SU-DHL-6 (cell line): ENCODE data around the gene DHDDS.
A peak's percentile ranks its signal among the peaks of the same experiment; 100 is the strongest.
"Not testable (repeated sequence)": the region's sequence is repeated elsewhere in the genome, so short reads cannot be mapped to it uniquely, and the experiment has no call there.

Source experiments
- H2AFZ ChIP-seq: fragments of 200-600 bp; sonication (generic); 2 replicates; pipeline ENCODE4 v1.6.1; 2014; ENCODE audit warnings: low read depth, mild to moderate bottlenecking, moderate library complexity, mixed read lengths, antibody characterized with exemption, low read length; ENCODE audit not compliant: severe bottlenecking
- H3F3A ChIP-seq: fragments of 200-600 bp; shearing (Covaris generic); 2 replicates; pipeline ENCODE4 v1.6.0; 2016; ENCODE audit warnings: antibody characterized with exemption, mild to moderate bottlenecking; ENCODE audit not compliant: insufficient read depth
- H3K27ac ChIP-seq: fragments of 200-600 bp; sonication (generic); 2 replicates; pipeline ENCODE4 v1.5.1; 2016; ENCODE audit warnings: low read depth, mild to moderate bottlenecking, low read length, moderate library complexity, mixed read lengths
- H3K27me3 ChIP-seq: fragments of 200-600 bp; sonication (generic), shearing (Covaris generic); 2 replicates; pipeline ENCODE4 v1.6.0; 2014; ENCODE audit warnings: mild to moderate bottlenecking, low read length
- H3K36me3 ChIP-seq: fragments of 200-600 bp; sonication (generic); 2 replicates; pipeline ENCODE4 v1.6.1; 2014; ENCODE audit warnings: mild to moderate bottlenecking, low read length, mixed read lengths
- H3K4me2 ChIP-seq: fragments of 300-600, 200-600 bp; shearing (Covaris generic), sonication (generic); 2 replicates; pipeline ENCODE4 v1.6.0; 2014; ENCODE audit warnings: low read length, low read depth, mild to moderate bottlenecking; ENCODE audit not compliant: poor library complexity, severe bottlenecking
- H3K4me3 ChIP-seq: fragments of 200-600 bp; sonication (generic); 2 replicates; pipeline ENCODE4 v1.5.1; 2014; ENCODE audit warnings: antibody characterized with exemption, low read length, mild to moderate bottlenecking, mixed read lengths; ENCODE audit not compliant: insufficient read depth, poor library complexity, severe bottlenecking
- H3K79me2 ChIP-seq: fragments of 200-600 bp; sonication (generic); 2 replicates; pipeline ENCODE4 v1.6.1; 2014; ENCODE audit warnings: mild to moderate bottlenecking, low read length, moderate library complexity; ENCODE audit not compliant: insufficient read depth
- H3K9ac ChIP-seq: fragments of 200-600 bp; sonication (generic); 2 replicates; pipeline ENCODE4 v1.7.0; 2014; ENCODE audit warnings: mild to moderate bottlenecking, low read length
- H3K9me2 ChIP-seq: fragments of 200-600 bp; sonication (generic); replicated peaks from 2 replicates; pipeline ENCODE4 v1.6.1; 2014; ENCODE audit warnings: low read length; ENCODE audit not compliant: insufficient read depth
- H3K9me3 ChIP-seq: fragments of 200-600 bp; sonication (generic); 2 replicates; pipeline ENCODE4 v1.6.1; 2014; ENCODE audit warnings: low read length, mixed read lengths; ENCODE audit not compliant: insufficient read depth
- H4K20me1 ChIP-seq: fragments of 200-600 bp; sonication (generic); 2 replicates; pipeline ENCODE4 v1.6.1; 2014; ENCODE audit warnings: low read depth, mild to moderate bottlenecking, antibody characterized with exemption, low read length, moderate library complexity, mixed read lengths
- CTCF ChIP-seq: fragments of 200-600 bp; sonication (generic); IDR thresholded peaks from one replicate; pipeline ENCODE4 v1.5.1; 2017; ENCODE audit warnings: antibody characterized with exemption, mild to moderate bottlenecking, low read length, moderate library complexity; ENCODE audit not compliant: insufficient read depth, poor library complexity, severe bottlenecking
- EZH2phosphoT487 ChIP-seq: fragments of 200-600 bp; sonication (generic), shearing (Covaris generic); conservative IDR thresholded peaks from 2 replicates; pipeline ENCODE4 v1.6.1; 2018; ENCODE audit warnings: mild to moderate bottlenecking, antibody characterized with exemption, low read length, moderate library complexity, mixed read lengths

DHDDS gene, protein sequence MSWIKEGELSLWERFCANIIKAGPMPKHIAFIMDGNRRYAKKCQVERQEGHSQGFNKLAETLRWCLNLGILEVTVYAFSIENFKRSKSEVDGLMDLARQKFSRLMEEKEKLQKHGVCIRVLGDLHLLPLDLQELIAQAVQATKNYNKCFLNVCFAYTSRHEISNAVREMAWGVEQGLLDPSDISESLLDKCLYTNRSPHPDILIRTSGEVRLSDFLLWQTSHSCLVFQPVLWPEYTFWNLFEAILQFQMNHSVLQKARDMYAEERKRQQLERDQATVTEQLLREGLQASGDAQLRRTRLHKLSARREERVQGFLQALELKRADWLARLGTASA

GRCh38 chr1:26431979-26432695 lies at the start of gene DHDDS:
Gene DHDDS, plus strand, starts transcription at chr1:26432321. Its CDS starts 625 bp downstream, at chr1:26432946.
- no peaks in the 10 kb centered on the region for H3K27me3 ChIP-seq
- H3K79me2 ChIP-seq = peaks cover 12% of the 10 kb centered on the region; the same call in 1 of the 2 replicates
- peaks cover 11% of the 10 kb centered on the region for H3F3A ChIP-seq
- no peak within 1 kb of the TSS; the same call in 1 of the 2 replicates for H3K27ac ChIP-seq
- H3K4me2 ChIP-seq = peak within 1 kb of the TSS; percentile 90
- H2AFZ ChIP-seq = peak within 1 kb of the TSS; percentile 60
- H3K9me3 ChIP-seq = no peaks in the 10 kb centered on the region
- H3K36me3 ChIP-seq = no peaks in the 10 kb centered on the region
- H3K9ac ChIP-seq = peak within 1 kb of the TSS; percentile 73
- no peaks in the 10 kb centered on the region for H3K9me2 ChIP-seq
- no peak for TF ChIP-seq CTCF
- TF ChIP-seq EZH2phosphoT487 = no peak
- no peaks in the 10 kb centered on the region for H4K20me1 ChIP-seq
- peak within 1 kb of the TSS; percentile 88 for H3K4me3 ChIP-seq

- H3K9me3 ChIP-seq = no peaks in the 10 kb centered on the region
- no peak for TF ChIP-seq EZH2phosphoT487
- TF ChIP-seq CTCF = no peak
- no peaks in the 10 kb centered on the region for H3K79me2 ChIP-seq
- H3K27ac ChIP-seq = no peak overlapping the region
- H3K9me2 ChIP-seq = no peaks in the 10 kb centered on the region
- H4K20me1 ChIP-seq = no peaks in the 10 kb centered on the region
- H3K4me2 ChIP-seq = no peak overlapping the region
- H3K9ac ChIP-seq = no peak overlapping the region
- H2AFZ ChIP-seq = no peak overlapping the region
- no peaks in the 10 kb centered on the region for H3K36me3 ChIP-seq
- no peak overlapping the region for H3K4me3 ChIP-seq
- H3F3A ChIP-seq = no peaks in the 10 kb centered on the region
- no peaks in the 10 kb centered on the region for H3K27me3 ChIP-seq
These were observed 48.0 kb upstream of the DHDDS start for GRCh38 chr1:26384076-26384475.

DNA sequence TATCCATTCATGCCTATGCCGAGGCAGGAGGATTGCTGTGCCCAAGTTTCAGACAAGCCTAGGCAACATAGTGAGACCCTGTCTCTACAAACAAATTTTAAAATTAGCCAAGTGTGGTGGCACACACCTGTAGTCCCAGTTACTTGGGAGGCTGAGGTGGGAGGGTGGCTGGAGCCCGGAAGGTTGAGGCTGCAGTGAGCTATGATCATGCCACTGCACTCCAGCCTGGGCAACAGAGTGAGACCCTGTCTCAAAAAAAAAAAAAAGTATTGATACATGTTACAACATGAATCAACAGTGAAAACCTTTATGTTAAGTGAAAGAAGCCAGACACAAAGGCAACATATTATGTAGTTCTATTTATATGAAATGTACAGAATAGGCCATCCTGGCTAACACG lies 47.1 kb upstream of the DHDDS start:
- H3K9me2 ChIP-seq, H2AFZ ChIP-seq, H3K27me3 ChIP-seq, H3K4me3 ChIP-seq, H3K27ac ChIP-seq, H3K9ac ChIP-seq, H3K9me3 ChIP-seq, H3K79me2 ChIP-seq, H3K4me2 ChIP-seq, H4K20me1 ChIP-seq, H3K36me3 ChIP-seq, H3F3A ChIP-seq: not testable (repeated sequence)

- Histone ChIP-seq H3F3A (no peaks in the 10 kb centered on the region), H3K27me3 (no peaks in the 10 kb centered on the region), H3K4me3 (no peak overlapping the region), H3K36me3 (no peaks in the 10 kb centered on the region), H3K27ac (no peak overlapping the region), H3K9me2 (no peaks in the 10 kb centered on the region), H4K20me1 (no peaks in the 10 kb centered on the region), H3K4me2 (no peak overlapping the region), H3K79me2 (no peaks in the 10 kb centered on the region), H2AFZ (no peak overlapping the region), H3K9me3 (no peaks in the 10 kb centered on the region), H3K9ac (no peak overlapping the region)
- TF ChIP-seq EZH2phosphoT487 = no peak
- TF ChIP-seq CTCF = no peak
These were observed 44.7 kb upstream of the DHDDS start for GRCh38 chr1:26387447-26387846.
